ENCODE data around the gene ICOSLG.
"Not testable (repeated sequence)": the region's sequence is repeated elsewhere in the genome, so short reads cannot be mapped to it uniquely, and the experiment has no call there.

Gene ICOSLG

GRCh38 chr21:44255511-44255981 is 14.8 kb upstream of the ICOSLG start:
- no peak overlapping the region for H2AK5ac ChIP-seq (ENCODE audit: low read length, severe bottlenecking)
- WGBS = 84% methylated on average over 11 of the region's 11 CpGs

GRCh38 chr21:44253832-44254710 is 13.3 kb upstream of the ICOSLG start:
- Histone ChIP-seq H2BK15ac (ENCODE audit: low read depth, poor library complexity, severe bottlenecking) (no peak overlapping the region), H2AFZ (ENCODE audit: low read depth, low read length) (no peak overlapping the region), H3K79me1 (replicated peaks; ENCODE audit: low read length, poor library complexity, severe bottlenecking) (no peaks in the 10 kb centered on the region), H3K4me3 (ENCODE audit: insufficient read depth in 1 of 2, low read depth in 1 of 2, low read length in 2 of 2) (no peak overlapping the region), H3K27me3 (ENCODE audit: control insufficient read depth in 1 of 2, insufficient read depth in 1 of 2, low read length in 2 of 2) (peaks cover 26 to 29% of the 10 kb centered on the region in 2 experiments), H3K9ac (ENCODE audit: low read length) (no peak overlapping the region), H3K4me2 (ENCODE audit: low read length, poor library complexity, severe bottlenecking) (no peak overlapping the region), H2BK5ac (ENCODE audit: low read depth, low read length, poor library complexity, severe bottlenecking) (no peak overlapping the region), H4K91ac (ENCODE audit: low read length) (peak overlapping the region; percentile 25), H2BK120ac (ENCODE audit: low read depth, low read length) (no peak overlapping the region), H3K9me3 (ENCODE audit: control insufficient read depth, low read length) (no peaks in the 10 kb centered on the region), H2BK12ac (ENCODE audit: low read length in 2 of 2) (peak overlapping the region in 1 of 2 experiments; percentile 31), H3K23ac (ENCODE audit: low read length in 2 of 2) (no peak overlapping the region), H3K4me1 (ENCODE audit: control insufficient read depth, insufficient read depth, low read depth, low read length) (no peaks in the 10 kb centered on the region), H3K18ac (ENCODE audit: low read depth in 1 of 2, low read length in 2 of 2) (no peak overlapping the region), H4K8ac (ENCODE audit: low read length) (no peak overlapping the region), H3K4ac (ENCODE audit: low read depth in 1 of 2, low read length in 2 of 2) (peak overlapping the region in 1 of 2 experiments; percentile 35), H3K36me3 (ENCODE audit: control insufficient read depth in 1 of 2, insufficient read depth in 2 of 2, low read depth in 1 of 2, low read length in 2 of 2) (no peaks in the 10 kb centered on the region), H3K27ac (ENCODE audit: low read length, poor library complexity, severe bottlenecking) (no peak overlapping the region), H3K14ac (ENCODE audit: low read length in 2 of 2) (no peak overlapping the region), H2AK5ac (ENCODE audit: low read length, severe bottlenecking) (no peak overlapping the region)
- WGBS = 85% methylated on average over 29 of the region's 29 CpGs
- DNase-seq = no peak

More at GRCh38 chr21:44255511-44255981, 14.8 kb upstream of the ICOSLG start:
- H3K79me1 ChIP-seq (replicated peaks; ENCODE audit: low read length, poor library complexity, severe bottlenecking) = no peaks in the 10 kb centered on the region
- H2AFZ ChIP-seq (ENCODE audit: low read depth, low read length) = no peak overlapping the region
- H3K9ac ChIP-seq (ENCODE audit: low read length) = no peak overlapping the region
- no peaks in the 10 kb centered on the region for H3K4me1 ChIP-seq (ENCODE audit: control insufficient read depth, insufficient read depth, low read depth, low read length)
- peaks cover 6% of the 10 kb centered on the region for H3K9me3 ChIP-seq (ENCODE audit: control insufficient read depth, low read length)
- no peak overlapping the region for H4K8ac ChIP-seq (ENCODE audit: low read length)
- no peaks in the 10 kb centered on the region for H3K36me3 ChIP-seq (ENCODE audit: control insufficient read depth in 1 of 2, insufficient read depth in 2 of 2, low read depth in 1 of 2, low read length in 2 of 2)
- no peak overlapping the region for H3K18ac ChIP-seq (ENCODE audit: low read depth in 1 of 2, low read length in 2 of 2)
- H3K27me3 ChIP-seq (ENCODE audit: control insufficient read depth in 1 of 2, insufficient read depth in 1 of 2, low read length in 2 of 2) = peaks cover 38% of the 10 kb centered on the region in 2 experiments
- H3K4me3 ChIP-seq (ENCODE audit: insufficient read depth in 1 of 2, low read depth in 1 of 2, low read length in 2 of 2) = no peak overlapping the region
- no peak overlapping the region for H3K4ac ChIP-seq (ENCODE audit: low read depth in 1 of 2, low read length in 2 of 2)
- no peak overlapping the region for H3K14ac ChIP-seq (ENCODE audit: low read length in 2 of 2)
- H2BK5ac ChIP-seq (ENCODE audit: low read depth, low read length, poor library complexity, severe bottlenecking) = no peak overlapping the region
- DNase-seq = peak; percentile 50
- H4K91ac ChIP-seq (ENCODE audit: low read length) = no peak overlapping the region
- H2BK15ac ChIP-seq (ENCODE audit: low read depth, poor library complexity, severe bottlenecking) = no peak overlapping the region
- no peak overlapping the region for H2BK120ac ChIP-seq (ENCODE audit: low read depth, low read length)
- H3K23ac ChIP-seq (ENCODE audit: low read length in 2 of 2) = no peak overlapping the region
- no peak overlapping the region for H2BK12ac ChIP-seq (ENCODE audit: low read length in 2 of 2)
- no peak overlapping the region for H3K27ac ChIP-seq (ENCODE audit: low read length, poor library complexity, severe bottlenecking)
- H3K4me2 ChIP-seq (ENCODE audit: low read length, poor library complexity, severe bottlenecking) = no peak overlapping the region

GRCh38 chr21:44249204-44250037 is 8.7 kb upstream of the ICOSLG start:
- not testable (repeated sequence) for H3K9ac ChIP-seq (ENCODE audit: low read length); H3K18ac ChIP-seq (ENCODE audit: low read depth in 1 of 2, low read length in 2 of 2); H4K8ac ChIP-seq (ENCODE audit: low read length); H2AFZ ChIP-seq (ENCODE audit: low read depth, low read length); DNase-seq; H3K23ac ChIP-seq (ENCODE audit: low read length in 2 of 2); H3K4me3 ChIP-seq (ENCODE audit: insufficient read depth in 1 of 2, low read depth in 1 of 2, low read length in 2 of 2); H3K4ac ChIP-seq (ENCODE audit: low read depth in 1 of 2, low read length in 2 of 2); H2AK5ac ChIP-seq (ENCODE audit: low read length, severe bottlenecking); H3K27ac ChIP-seq (ENCODE audit: low read length, poor library complexity, severe bottlenecking); H3K36me3 ChIP-seq (ENCODE audit: control insufficient read depth in 1 of 2, insufficient read depth in 2 of 2, low read depth in 1 of 2, low read length in 2 of 2); H3K79me1 ChIP-seq (replicated peaks; ENCODE audit: low read length, poor library complexity, severe bottlenecking); H3K9me3 ChIP-seq (ENCODE audit: control insufficient read depth, low read length); H2BK120ac ChIP-seq (ENCODE audit: low read depth, low read length); H2BK5ac ChIP-seq (ENCODE audit: low read depth, low read length, poor library complexity, severe bottlenecking); H3K4me1 ChIP-seq (ENCODE audit: control insufficient read depth, insufficient read depth, low read depth, low read length); H2BK12ac ChIP-seq (ENCODE audit: low read length in 2 of 2); H4K91ac ChIP-seq (ENCODE audit: low read length); H3K4me2 ChIP-seq (ENCODE audit: low read length, poor library complexity, severe bottlenecking); H3K14ac ChIP-seq (ENCODE audit: low read length in 2 of 2); H2BK15ac ChIP-seq (ENCODE audit: low read depth, poor library complexity, severe bottlenecking); H3K27me3 ChIP-seq (ENCODE audit: control insufficient read depth in 1 of 2, insufficient read depth in 1 of 2, low read length in 2 of 2)
- WGBS = no CpG with 5 or more reads among the region's 33 CpGs

- not testable (repeated sequence) for H2AK5ac ChIP-seq (ENCODE audit: low read length, severe bottlenecking); H3K18ac ChIP-seq (ENCODE audit: low read depth in 1 of 2, low read length in 2 of 2); H3K36me3 ChIP-seq (ENCODE audit: control insufficient read depth in 1 of 2, insufficient read depth in 2 of 2, low read depth in 1 of 2, low read length in 2 of 2); H3K14ac ChIP-seq (ENCODE audit: low read length in 2 of 2); H3K4me3 ChIP-seq (ENCODE audit: insufficient read depth in 1 of 2, low read depth in 1 of 2, low read length in 2 of 2); H3K9ac ChIP-seq (ENCODE audit: low read length); H4K91ac ChIP-seq (ENCODE audit: low read length); H2BK15ac ChIP-seq (ENCODE audit: low read depth, poor library complexity, severe bottlenecking); H2BK5ac ChIP-seq (ENCODE audit: low read depth, low read length, poor library complexity, severe bottlenecking); H2BK12ac ChIP-seq (ENCODE audit: low read length in 2 of 2); H3K27ac ChIP-seq (ENCODE audit: low read length, poor library complexity, severe bottlenecking); H3K9me3 ChIP-seq (ENCODE audit: control insufficient read depth, low read length); H3K4me2 ChIP-seq (ENCODE audit: low read length, poor library complexity, severe bottlenecking); H3K4me1 ChIP-seq (ENCODE audit: control insufficient read depth, insufficient read depth, low read depth, low read length); H3K23ac ChIP-seq (ENCODE audit: low read length in 2 of 2); H3K27me3 ChIP-seq (ENCODE audit: control insufficient read depth in 1 of 2, insufficient read depth in 1 of 2, low read length in 2 of 2); H4K8ac ChIP-seq (ENCODE audit: low read length); H3K79me1 ChIP-seq (replicated peaks; ENCODE audit: low read length, poor library complexity, severe bottlenecking); H3K4ac ChIP-seq (ENCODE audit: low read depth in 1 of 2, low read length in 2 of 2); H2AFZ ChIP-seq (ENCODE audit: low read depth, low read length); DNase-seq; H2BK120ac ChIP-seq (ENCODE audit: low read depth, low read length)
- no CpG with 5 or more reads among the region's 17 CpGs for WGBS
Observed at GRCh38 chr21:44247904-44248303, 7.2 kb upstream of the ICOSLG start.
